Panc1 (cell line): ENCODE results near the gene PSMB10. TPM values are rescaled to one million over a fixed set of nuclear protein-coding genes. Genes with fewer than 3 reads are reported as not detected.

Experiments used
- ATAC-seq: fragments of 200-7000 bp; cut with Tn5 transposase; 2 replicates; pipeline ENCODE4 v1.9.1; 2020; ENCODE audit warnings: mild to moderate bottlenecking, moderate library complexity
- BruUV-seq: library from RNA; stranded (reverse); fragments of 400-500 nt; replicated peaks from 2 replicates; lab custom pipeline; 2021; lab: Mats Ljungman, UMichigan
- CTCF ChIA-PET: fragments of 300-600 bp; sonication (Branson Sonifier 250); formaldehyde crosslinking; loops from one replicate; lab custom pipeline; 2022; ENCODE audit warnings: antibody characterized with exemption; lab: Charles Lee
- POLR2A ChIA-PET: fragments of 300-600 bp; sonication (Branson Sonifier 250); formaldehyde crosslinking; loops from one replicate; lab custom pipeline; 2022; ENCODE audit warnings: antibody characterized with exemption; lab: Charles Lee
- DNase-seq: peaks from one replicate; pipeline ENCODE4 v3.0.0-alpha.2; 2010; ENCODE audit warnings: low read depth, low spot score
- H3K27ac ChIP-seq: 2 replicates; pipeline ENCODE4 v1.5.1; 2011; ENCODE audit warnings: mild to moderate bottlenecking, low read length, inconsistent platforms
- H3K27me3 ChIP-seq: fragments of 200-500 bp; sonication (Bioruptor generic); 2 replicates; pipeline ENCODE4 v1.6.0; 2014; ENCODE audit warnings: low read length, inconsistent platforms; ENCODE audit not compliant: control insufficient read depth, insufficient read depth
- H3K36me3 ChIP-seq: fragments of 200-500 bp; sonication (Bioruptor generic); 2 replicates; pipeline ENCODE4 v1.5.1; 2014; ENCODE audit warnings: inconsistent platforms, mild to moderate bottlenecking, low read length, moderate library complexity; ENCODE audit not compliant: control insufficient read depth, insufficient read depth
- H3K4me1 ChIP-seq: 2 replicates; pipeline ENCODE4 v1.5.1; 2011; ENCODE audit warnings: inconsistent platforms, mild to moderate bottlenecking, low read length, moderate library complexity; ENCODE audit not compliant: control insufficient read depth, insufficient read depth
- H3K4me3 ChIP-seq, 2 experiments: 2 replicates each; pipeline ENCODE4 v1.5.1; 2011 to 2012; ENCODE audit warnings: low read depth in 2 of 2, low read length in 2 of 2, mild to moderate bottlenecking in 2 of 2, inconsistent platforms in 1 of 2, moderate library complexity in 1 of 2
- H3K9me3 ChIP-seq: fragments of 200-500 bp; sonication (Bioruptor generic); 2 replicates; pipeline ENCODE4 v1.5.1; 2014; ENCODE audit warnings: low read depth, mild to moderate bottlenecking, inconsistent platforms, low read length, moderate library complexity; ENCODE audit not compliant: control insufficient read depth, insufficient read depth
- POLR2AphosphoS5 ChIP-seq: IDR thresholded peaks from 2 replicates; pipeline ENCODE4 v1.6.1; 2012; ENCODE audit warnings: mild to moderate bottlenecking, low read depth, low read length, moderate library complexity
- SIN3A ChIP-seq: IDR thresholded peaks from 2 replicates; pipeline ENCODE4 v1.6.1; 2012; ENCODE audit warnings: low read depth, mild to moderate bottlenecking, low read length, moderate library complexity, borderline replicate concordance; ENCODE audit not compliant: insufficient read depth
- TCF7L2 ChIP-seq: IDR thresholded peaks from 2 replicates; pipeline ENCODE4 v1.6.1; 2011; ENCODE audit warnings: mild to moderate bottlenecking, low read depth, low read length, inconsistent platforms
- in situ Hi-C: cut with HindIII; loops from 2 replicates; pipeline ENCODE4 v1.10.0; 2016; ENCODE audit warnings: low sequenced_read_pairs, low pct_unique_long_range_greater_than_20kb
- intact Hi-C: fragments of 100-400 bp; cut with micrococcal nuclease; formaldehyde crosslinking; loops from one replicate; pipeline ENCODE4 v1.10.0; 2022; ENCODE audit not compliant: unreplicated experiment
- total RNA-seq: library from RNA; stranded (reverse); gene quantifications from one replicate; pipeline ENCODE4 v1.2.1, GENCODE V29; 2021; ENCODE audit not compliant: unreplicated experiment
- TF ChIP-seq, protein P1 (sequence below), 2 experiments: IDR thresholded peaks; 2 replicates each; pipeline ENCODE4 v1.6.1; 2011 to 2012; ENCODE audit warnings: low read depth in 2 of 2, control low read depth in 1 of 2, low read length in 1 of 2, mild to moderate bottlenecking in 1 of 2, moderate library complexity in 1 of 2; ENCODE audit not compliant: insufficient read depth in 1 of 2
- TF ChIP-seq, protein P2 (sequence below): fragments of 450-650 bp; IDR thresholded peaks from 2 replicates; pipeline ENCODE4 v1.5.1; 2017; ENCODE audit warnings: mild to moderate bottlenecking

Gene PSMB10
- total RNA-seq, 1 experiment from 2014 or later = 47.7 TPM

DNA sequence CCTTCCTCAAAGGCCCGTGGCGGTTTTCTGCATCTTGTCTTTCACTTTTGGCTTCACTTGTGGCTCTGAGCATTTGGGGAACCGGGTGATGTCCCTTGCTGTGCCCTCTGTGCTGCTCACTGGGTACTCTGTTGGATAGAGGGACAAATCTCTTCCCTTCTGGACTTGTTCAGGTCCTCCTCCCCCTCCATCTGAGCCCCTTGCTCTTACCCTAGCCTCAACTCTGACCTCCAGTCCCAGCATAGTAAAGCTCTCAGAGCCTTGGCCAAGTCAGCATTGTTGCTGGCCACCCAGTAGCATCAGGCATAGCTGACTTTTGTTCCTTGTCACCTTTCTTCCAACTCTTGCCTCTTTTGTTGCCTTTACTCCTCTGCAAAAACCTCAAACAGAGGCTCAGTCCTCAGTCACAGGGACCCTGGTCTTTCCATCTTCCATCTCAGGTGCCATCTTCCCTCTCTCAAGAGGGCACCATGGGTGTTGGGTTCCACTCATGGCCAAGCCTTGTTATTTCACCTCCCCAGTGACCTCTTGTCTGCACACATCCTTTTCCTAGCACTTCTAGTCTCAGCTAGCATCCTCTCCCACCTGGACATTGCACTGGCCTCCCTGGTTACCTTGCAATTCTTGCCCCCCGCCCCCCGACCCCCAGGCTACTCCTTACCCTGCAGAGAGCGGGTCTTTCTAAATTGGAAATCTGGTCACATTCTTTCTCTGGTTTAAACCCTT is 393 bp upstream of the PSMB10 start:
- Histone ChIP-seq H3K9me3 (no peaks in the 10 kb centered on the region), H3K36me3 (peaks cover 2% of the 10 kb centered on the region; the same call in 1 of the 2 replicates), H3K27me3 (no peaks in the 10 kb centered on the region), H3K27ac (peak overlapping the region; percentile 88), H3K4me1 (0 out of 2 replicates have a peak, but pooled peaks cover 4% of the 10 kb centered on the region), H3K4me3 (peak overlapping the region; percentile 80 to 92)
- DNase-seq = no peak
- ATAC-seq = no peak
- CTCF ChIA-PET = no interaction called here
- intact Hi-C loops = no loop called here
- POLR2A ChIA-PET = interaction anchor here (0.7 kb wide), 1 partner anchor 274 kb away, joined by 3 read pairs; no protein-coding TSS in a partner anchor
- in situ Hi-C loops = no loop called here
- TF ChIP-seq, protein P1, sequence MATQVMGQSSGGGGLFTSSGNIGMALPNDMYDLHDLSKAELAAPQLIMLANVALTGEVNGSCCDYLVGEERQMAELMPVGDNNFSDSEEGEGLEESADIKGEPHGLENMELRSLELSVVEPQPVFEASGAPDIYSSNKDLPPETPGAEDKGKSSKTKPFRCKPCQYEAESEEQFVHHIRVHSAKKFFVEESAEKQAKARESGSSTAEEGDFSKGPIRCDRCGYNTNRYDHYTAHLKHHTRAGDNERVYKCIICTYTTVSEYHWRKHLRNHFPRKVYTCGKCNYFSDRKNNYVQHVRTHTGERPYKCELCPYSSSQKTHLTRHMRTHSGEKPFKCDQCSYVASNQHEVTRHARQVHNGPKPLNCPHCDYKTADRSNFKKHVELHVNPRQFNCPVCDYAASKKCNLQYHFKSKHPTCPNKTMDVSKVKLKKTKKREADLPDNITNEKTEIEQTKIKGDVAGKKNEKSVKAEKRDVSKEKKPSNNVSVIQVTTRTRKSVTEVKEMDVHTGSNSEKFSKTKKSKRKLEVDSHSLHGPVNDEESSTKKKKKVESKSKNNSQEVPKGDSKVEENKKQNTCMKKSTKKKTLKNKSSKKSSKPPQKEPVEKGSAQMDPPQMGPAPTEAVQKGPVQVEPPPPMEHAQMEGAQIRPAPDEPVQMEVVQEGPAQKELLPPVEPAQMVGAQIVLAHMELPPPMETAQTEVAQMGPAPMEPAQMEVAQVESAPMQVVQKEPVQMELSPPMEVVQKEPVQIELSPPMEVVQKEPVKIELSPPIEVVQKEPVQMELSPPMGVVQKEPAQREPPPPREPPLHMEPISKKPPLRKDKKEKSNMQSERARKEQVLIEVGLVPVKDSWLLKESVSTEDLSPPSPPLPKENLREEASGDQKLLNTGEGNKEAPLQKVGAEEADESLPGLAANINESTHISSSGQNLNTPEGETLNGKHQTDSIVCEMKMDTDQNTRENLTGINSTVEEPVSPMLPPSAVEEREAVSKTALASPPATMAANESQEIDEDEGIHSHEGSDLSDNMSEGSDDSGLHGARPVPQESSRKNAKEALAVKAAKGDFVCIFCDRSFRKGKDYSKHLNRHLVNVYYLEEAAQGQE (IDR thresholded peaks at IDR 0.05; ENCODE audit: insufficient read depth in 1 of 2, low read depth in 2 of 2, low read length in 1 of 2) = no peak
- BruUV-seq = no TSS peak

DNA sequence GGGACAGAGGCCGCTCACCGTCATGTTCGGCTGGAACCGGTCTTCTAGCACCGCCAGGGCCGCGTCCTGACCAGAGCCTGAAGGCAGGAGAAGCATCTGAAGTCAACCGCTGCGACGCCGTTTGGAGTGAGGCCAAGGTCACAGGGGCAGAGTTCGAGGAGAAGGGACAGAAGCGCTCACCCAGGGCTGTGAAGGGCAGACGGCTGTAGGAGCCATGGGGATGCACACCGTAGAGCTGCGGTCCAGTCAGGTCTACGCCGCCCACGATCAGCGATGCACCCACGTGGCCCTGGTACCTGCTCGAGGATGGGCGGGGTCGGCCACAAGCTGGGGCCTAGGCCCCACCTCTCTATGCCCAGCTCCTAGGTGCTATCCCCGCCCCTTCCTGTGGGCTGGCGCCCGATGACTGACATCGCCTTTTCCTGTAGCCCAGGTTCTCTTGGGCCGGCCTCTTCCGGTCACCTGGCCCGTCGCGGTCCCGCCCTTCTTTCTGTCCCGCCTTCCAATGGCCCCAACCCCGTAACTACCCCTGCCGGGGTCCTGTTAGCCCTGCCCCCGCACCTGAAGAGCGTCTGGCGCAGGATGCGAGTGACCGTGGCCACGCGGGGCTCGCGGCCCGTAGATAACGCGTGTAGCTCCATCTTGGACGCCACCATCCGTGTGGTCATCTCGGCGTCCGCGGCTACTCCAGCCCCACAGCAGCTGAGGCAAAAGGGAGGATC is 1.1 kb downstream of the PSMB10 start:
- peak; percentile 73 for DNase-seq
- no TSS peak for BruUV-seq
- TF ChIP-seq, protein P1 (IDR thresholded peaks at IDR 0.05; ENCODE audit: insufficient read depth in 1 of 2, low read depth in 2 of 2, low read length in 1 of 2) = no peak
- TF ChIP-seq TCF7L2 = no peak; the same call in 1 of the 2 replicates
- TF ChIP-seq, protein P2, sequence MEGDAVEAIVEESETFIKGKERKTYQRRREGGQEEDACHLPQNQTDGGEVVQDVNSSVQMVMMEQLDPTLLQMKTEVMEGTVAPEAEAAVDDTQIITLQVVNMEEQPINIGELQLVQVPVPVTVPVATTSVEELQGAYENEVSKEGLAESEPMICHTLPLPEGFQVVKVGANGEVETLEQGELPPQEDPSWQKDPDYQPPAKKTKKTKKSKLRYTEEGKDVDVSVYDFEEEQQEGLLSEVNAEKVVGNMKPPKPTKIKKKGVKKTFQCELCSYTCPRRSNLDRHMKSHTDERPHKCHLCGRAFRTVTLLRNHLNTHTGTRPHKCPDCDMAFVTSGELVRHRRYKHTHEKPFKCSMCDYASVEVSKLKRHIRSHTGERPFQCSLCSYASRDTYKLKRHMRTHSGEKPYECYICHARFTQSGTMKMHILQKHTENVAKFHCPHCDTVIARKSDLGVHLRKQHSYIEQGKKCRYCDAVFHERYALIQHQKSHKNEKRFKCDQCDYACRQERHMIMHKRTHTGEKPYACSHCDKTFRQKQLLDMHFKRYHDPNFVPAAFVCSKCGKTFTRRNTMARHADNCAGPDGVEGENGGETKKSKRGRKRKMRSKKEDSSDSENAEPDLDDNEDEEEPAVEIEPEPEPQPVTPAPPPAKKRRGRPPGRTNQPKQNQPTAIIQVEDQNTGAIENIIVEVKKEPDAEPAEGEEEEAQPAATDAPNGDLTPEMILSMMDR = no peak
- no peak; the same call in 1 of the 2 replicates for TF ChIP-seq POLR2AphosphoS5
- TF ChIP-seq SIN3A = peak; percentile 32; the same call in 1 of the 2 replicates
- Histone ChIP-seq H3K27ac (peak overlapping the region; percentile 93), H3K9me3 (no peaks in the 10 kb centered on the region), H3K4me3 (peak overlapping the region; percentile 80 to 92), H3K27me3 (no peaks in the 10 kb centered on the region), H3K36me3 (peaks cover 2% of the 10 kb centered on the region; the same call in 1 of the 2 replicates), H3K4me1 (0 out of 2 replicates have a peak, but pooled peaks cover 4% of the 10 kb centered on the region)
- intact Hi-C loops (no loop called here), in situ Hi-C loops (no loop called here)
- POLR2A ChIA-PET = interaction anchor here (0.6 to 0.7 kb wide), 2 partner anchors 35 to 53 kb away, joined by 3 read pairs; no protein-coding TSS in a partner anchor
- CTCF ChIA-PET = interaction anchor here (0.6 to 0.8 kb wide), 2 partner anchors 51 to 148 kb away, joined by 3 to 4 read pairs; no protein-coding TSS in a partner anchor
- ATAC-seq = peak; percentile 96
